Erythroblast (primary cell): ENCODE measurements around the gene ARSD.
"Not testable (repeated sequence)": the region's sequence is repeated elsewhere in the genome, so short reads cannot be mapped to it uniquely, and the experiment has no call there.

ENCODE experiments used
- DNase-seq, 2 experiments: peaks; one replicate each; lab custom pipeline; 2025; lab: John Stamatoyannopoulos, UW
- GATA1 ChIP-seq: IDR thresholded peaks from 2 replicates; pipeline ENCODE4 v1.6.1; 2011; ENCODE audit warnings: low read depth, mild to moderate bottlenecking, control low read depth, low read length, moderate library complexity
- POLR2A ChIP-seq: IDR thresholded peaks from 2 replicates; pipeline ENCODE4 v1.6.1; 2011; ENCODE audit warnings: mild to moderate bottlenecking, low read length

Gene ARSD

GRCh38 chrX:2958199-2958598 lies 29.1 kb upstream of the ARSD start:
- TF ChIP-seq GATA1 (no peak), POLR2A (no peak)

DNA sequence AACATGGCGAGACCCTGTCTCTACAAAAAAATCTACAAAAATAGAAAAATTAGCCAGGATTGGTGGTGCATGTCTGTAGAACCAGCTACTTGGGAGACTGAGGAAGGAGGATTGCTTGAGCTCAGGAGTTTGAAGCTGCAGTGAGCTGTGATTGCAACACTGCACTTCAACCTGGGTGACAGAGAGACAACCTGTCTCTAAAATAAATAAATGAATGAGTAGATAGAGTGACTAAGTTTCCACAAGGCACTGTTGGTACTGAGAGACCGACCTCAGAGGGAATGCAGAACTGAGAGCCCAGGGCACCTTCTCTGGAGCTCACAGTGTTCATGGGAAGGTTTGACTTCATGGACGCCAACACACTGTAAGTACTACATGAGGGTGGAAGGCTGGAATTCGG lies 26.7 kb upstream of the ARSD start:
- no peak for DNase-seq
- TF ChIP-seq POLR2A = no peak

More at GRCh38 chrX:2958199-2958598, 29.1 kb upstream of the ARSD start:
- no peak for DNase-seq

GRCh38 chrX:2955281-2955680 lies 26.1 kb upstream of the ARSD start:
- TF ChIP-seq POLR2A = no peak
- no peak for TF ChIP-seq GATA1
- DNase-seq = no peak

DNA sequence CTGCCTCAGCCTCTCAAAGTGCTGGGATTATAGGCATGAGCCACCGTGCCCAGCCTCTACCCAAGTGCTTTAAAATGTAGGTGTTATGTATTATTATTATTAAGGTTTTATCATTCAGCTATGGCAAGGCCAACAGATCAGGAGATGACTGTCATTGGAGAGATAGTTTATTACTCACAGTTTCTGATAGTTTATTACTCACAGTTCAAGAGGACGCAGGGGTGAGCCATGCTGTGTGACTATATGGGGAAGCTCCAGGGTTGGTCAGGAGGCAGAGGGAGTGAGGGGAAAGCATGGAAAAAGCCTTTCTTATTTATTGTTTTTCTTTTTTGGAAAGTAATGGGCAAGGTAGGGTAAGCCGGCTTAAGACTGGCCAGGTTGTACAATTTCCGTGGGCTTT lies 25.4 kb upstream of the ARSD start:
- no peak for DNase-seq
- TF ChIP-seq POLR2A (no peak), GATA1 (no peak)

GRCh38 chrX:2937942-2938341 lies 8.8 kb upstream of the ARSD start:
- DNase-seq = not testable (repeated sequence)

GRCh38 chrX:2934715-2935710 lies 5.9 kb upstream of the ARSD start:
- no peak for DNase-seq
- TF ChIP-seq POLR2A = no peak

DNA sequence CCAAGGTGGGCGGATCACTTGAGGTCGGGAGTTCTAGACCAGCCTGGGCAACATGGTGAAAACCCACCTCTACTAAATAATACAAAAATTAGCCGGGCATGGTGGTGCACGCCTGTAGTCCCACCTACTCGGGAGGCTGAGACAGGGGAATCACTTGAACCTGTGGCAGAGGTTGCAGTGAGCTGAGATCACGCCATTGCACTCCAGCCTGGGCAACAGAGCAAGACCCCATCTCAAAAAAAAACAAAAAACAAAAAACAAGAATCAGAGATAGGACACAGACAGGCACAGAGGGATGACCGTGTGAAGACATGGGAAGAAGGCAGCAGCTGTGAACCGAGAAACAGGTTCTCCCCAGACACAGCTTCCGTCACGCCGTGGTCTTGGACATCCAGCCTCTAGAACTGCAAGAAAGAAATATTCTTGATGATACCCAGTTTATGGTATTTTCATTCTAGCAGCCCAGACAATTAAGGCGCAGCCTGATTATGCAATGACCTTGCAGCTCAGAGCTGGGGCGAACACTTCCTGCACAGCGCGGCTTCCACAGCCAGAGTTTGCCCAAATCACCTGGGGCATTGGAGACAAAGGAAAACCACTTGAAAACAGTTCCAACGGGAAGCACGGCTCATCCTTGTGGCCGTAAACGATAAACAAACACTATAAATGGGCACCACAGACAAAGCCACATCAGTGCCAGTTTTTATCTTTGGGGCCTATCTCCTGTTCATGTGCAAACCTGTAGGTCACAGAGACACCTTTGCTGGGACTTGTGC lies 4.2 kb upstream of the ARSD start:
- no peak for DNase-seq
- TF ChIP-seq POLR2A (no peak), GATA1 (no peak)

- DNase-seq = no peak
- no peak for TF ChIP-seq GATA1
- TF ChIP-seq POLR2A = no peak
Observed at GRCh38 chrX:2931612-2932011, 2.5 kb upstream of the ARSD start.

DNA sequence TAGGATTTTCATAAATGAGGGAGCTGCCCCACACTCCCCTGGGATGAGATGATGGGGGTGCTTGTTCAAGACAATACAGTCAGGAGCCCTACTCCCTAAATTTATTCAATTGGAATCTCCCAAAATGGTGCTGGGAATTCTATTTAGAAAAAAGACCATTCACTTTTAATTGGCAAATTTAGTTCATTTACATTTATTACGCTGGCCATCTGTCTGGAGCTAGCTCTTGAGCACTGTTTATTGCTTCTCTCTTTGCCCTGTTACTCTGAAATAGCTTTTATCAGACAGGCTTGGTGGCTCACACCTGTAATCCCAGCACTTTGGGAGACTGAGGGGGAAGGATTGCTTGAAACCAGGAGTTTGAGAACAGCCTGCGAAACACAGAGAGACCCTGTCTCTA lies 2.0 kb upstream of the ARSD start:
- no peak for TF ChIP-seq POLR2A
- TF ChIP-seq GATA1 = no peak
- no peak for DNase-seq

DNA sequence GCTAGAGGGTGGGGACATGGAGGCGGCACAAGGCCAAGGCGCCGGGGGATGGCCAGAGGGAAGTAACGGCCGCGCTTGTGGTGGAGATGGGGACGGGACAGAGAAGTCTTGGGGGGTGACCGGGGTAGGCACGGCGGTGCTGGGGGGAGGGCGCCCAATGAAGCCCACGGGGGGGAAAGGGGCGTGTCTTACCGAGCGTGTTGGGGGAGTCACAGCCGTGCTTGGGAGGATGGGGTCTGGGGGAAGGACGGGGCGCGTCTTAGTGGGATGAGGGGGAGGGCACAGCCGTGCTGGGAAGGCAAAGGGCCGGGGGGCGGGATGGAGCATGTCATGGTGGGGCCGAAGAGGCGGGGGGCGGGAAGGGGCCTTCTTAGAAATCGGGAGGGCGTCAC lies 952 bp downstream of the ARSD start:
- DNase-seq = no peak
- TF ChIP-seq POLR2A = no peak
- TF ChIP-seq GATA1 = no peak

GRCh38 chrX:2926664-2927275 lies 2.4 kb downstream of the ARSD start:
- no peak for DNase-seq
- no peak for TF ChIP-seq POLR2A
- TF ChIP-seq GATA1 = no peak

DNA sequence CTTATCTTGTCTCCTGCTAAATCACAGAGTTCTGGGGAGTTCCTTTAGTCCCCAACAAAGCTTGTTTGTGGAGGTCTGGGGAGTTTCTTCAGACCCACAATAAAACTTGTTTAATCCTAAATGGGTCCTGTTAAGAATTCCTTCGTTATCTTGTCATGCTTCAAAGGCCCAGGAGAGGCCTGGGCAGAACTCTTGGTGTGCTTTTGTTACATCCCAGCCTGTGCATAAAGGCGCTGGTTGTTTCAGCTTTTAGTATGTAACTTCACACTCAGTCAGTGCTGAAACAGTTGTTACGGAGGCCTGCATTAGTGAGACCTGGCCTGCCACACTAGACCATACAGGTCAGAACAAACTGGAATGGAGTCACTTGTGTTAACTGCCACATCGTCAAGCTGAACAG lies 2.9 kb downstream of the ARSD start:
- not testable (repeated sequence) for DNase-seq

DNA sequence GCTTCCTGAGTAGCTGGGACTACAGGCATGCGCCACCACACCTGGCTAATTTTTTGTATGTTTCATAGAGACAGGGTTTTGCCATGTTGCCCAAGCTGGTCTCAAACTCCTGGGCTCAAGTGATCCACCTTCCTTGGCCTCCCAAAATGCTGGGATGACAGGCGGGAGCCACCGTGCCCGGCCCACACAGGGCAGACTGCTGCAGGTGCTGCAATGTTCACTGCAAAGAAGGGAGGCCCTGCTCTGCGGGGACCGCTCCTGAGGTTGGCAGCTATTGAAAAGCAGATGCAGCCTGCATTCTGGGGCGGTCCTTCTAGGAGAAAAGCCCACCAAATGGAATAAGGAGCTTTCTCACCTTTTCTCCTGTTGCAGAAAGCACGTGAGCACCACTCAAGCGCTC lies 5.0 kb downstream of the ARSD start:
- TF ChIP-seq POLR2A (no peak), GATA1 (no peak)
- DNase-seq = no peak

- DNase-seq = no peak
- TF ChIP-seq POLR2A (no peak), GATA1 (no peak)
Observed at GRCh38 chrX:2921750-2922149, 7.4 kb downstream of the ARSD start.

- DNase-seq = no peak
- no peak for TF ChIP-seq GATA1
- TF ChIP-seq POLR2A = no peak
Observed at GRCh38 chrX:2921193-2921592, 7.9 kb downstream of the ARSD start.
